Umbilical cord (tissue), 2 donors: ENCODE results near the gene RPL3. TPM values are rescaled to one million over a fixed set of nuclear protein-coding genes. Genes with fewer than 3 reads are reported as not detected.

Experiments used
- DNase-seq: peaks from one replicate; pipeline ENCODE4 v3.0.0-alpha.2; 2015; ENCODE audit warnings: low spot score
- total RNA-seq: library from RNA; depleted of rRNA; stranded (reverse); fragments of >200 nt; gene quantifications from one replicate; pipeline ENCODE4 v1.2.3, GENCODE V29; 2014; ENCODE audit warnings: low replicate concordance; ENCODE audit not compliant: insufficient read depth

RPL3 gene
- total RNA-seq, 1 donor from 2014 or later, result 2,339 TPM

DNA sequence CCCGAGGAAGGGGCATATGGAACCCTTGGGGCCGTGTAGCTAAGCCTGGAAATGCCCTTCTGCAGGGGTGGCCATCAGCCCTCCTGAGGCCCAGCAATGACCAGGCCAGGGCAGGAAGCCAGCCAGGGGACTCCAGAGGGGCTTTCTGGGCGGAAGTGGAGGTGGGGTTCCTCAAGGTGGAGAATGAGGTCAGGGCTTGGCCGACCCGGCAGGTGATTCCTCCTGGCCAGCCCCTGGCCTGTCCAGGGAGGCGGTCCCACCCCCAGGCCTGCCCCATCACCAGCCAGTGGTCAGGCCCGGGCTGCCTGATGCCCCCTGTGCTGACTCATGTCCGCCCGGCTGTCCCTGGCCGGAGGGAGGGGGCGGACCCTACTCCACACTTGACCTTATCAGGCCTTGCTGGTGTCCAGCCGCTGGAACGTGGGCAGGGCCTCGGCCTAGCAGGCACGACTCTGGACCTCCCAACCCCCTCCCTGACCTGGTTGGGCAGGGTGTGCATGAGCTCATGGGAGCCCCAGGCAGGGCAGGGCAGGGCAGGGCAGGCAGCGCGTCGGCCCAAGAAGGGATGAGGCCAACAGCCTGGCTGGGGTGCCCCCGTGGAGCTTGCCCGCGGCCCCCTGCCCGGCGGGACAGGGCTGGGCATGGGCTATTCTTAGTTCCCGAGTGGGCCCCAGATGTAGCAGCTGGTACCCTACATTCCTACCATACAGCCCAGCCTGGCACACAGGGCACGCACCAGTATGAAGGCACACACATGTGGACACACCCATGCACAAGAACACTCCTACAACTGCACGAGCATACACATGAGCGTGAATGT lies 35.9 kb downstream of the RPL3 start:
- peak; percentile 50 for DNase-seq

DNA sequence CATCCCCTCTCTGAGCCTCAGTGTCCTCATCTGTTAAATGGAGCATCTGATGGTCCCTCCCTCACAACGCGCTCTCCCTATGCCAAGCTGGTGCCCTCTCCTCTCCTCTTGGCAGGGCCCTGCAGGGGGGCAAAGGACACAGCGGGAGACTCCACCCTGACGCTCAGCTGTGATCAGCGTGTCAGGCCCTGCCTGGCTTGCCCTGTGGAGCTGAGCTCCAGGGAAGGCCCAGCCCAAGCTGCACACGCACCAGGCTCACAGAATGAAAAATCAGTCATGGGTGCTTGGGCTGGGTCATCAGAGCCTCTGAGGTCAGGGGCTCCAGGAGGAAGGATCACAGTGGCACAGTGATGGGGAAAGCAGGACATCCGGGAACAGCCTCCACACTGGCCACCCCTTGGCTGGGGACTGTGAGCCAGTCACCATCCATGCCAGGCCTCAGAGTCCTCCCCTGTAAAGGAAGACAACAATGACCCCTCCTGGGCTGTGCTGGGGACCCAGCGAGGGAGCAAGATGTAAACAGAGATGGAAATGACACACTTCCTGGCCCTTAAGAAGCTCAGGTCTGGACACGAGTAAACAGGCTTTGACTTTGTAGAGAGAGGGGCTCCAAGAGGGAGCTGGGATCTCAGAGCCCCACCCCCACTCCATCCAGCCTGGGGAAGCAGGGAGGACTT lies 36.6 kb downstream of the RPL3 start:
- DNase-seq, result no peak

DNA sequence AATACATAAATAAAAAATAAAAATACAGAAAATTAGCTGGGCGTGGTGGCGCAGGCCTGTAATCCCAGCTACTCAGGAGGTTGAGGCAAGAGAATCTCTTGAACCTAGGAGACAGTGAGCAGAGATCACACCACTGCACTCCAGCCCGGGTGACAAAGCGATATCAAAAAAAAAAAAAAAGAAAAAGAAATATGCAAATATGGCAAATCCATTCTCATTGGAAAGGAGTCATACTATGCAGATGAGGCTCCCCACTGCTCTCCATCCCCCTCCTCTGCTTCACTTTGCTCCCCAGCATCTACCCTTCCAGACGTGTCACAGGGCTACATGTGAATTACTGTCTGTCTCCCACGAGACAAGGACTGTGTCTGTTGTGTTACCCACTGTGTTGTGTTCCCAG lies 38.3 kb downstream of the RPL3 start:
- DNase-seq, result no peak

DNA sequence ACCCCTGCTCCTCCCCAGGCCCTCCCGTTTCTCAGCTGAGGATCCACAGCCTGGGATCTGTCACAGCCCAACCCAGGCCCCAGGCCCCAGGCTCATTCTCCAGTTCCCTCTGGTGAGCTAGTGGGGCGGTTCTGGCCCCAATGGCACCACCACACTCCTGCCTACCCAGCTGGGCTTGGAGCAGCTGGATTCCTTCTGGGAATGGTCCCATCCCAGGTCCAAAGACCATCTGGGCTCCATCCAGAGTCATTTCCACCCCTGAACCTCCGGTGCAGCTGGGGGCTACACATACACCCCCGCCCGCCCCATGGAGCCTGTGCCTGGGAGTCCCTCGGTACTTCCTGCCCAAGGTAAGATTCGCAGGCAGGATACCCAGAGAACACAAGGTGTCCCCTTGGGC lies 39.2 kb downstream of the RPL3 start:
- DNase-seq, result no peak

GRCh38 chr22:39279170-39279850 lies 40.1 kb downstream of the RPL3 start:
- DNase-seq, result no peak

- no peak for DNase-seq
These were observed 41.4 kb downstream of the RPL3 start for GRCh38 chr22:39278040-39278439.

DNA sequence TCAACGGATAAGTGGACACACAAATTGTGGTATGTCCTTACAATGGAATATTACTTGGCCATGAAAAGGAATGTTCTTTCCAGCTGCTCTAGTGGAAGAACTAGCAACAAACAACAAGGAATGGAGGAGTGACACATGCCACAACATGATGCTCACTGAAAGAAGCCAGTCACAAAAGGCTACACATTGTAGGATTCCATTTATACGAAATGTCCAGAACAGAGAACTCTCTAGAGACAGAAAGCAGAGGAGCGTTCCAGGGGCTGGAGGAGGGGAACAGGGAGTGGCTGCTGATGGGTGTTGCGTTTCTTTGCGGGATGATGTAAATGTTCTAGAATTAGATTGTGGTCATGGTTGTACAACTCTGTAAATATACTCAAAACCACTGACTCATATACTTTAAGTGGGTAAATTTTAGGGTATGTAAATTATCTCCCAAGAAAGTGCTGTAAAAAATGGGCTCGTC lies 42.2 kb downstream of the RPL3 start:
- DNase-seq, result no peak

- DNase-seq, result no peak
These were observed 42.8 kb downstream of the RPL3 start for GRCh38 chr22:39276440-39277141.

- no peak for DNase-seq
These were observed 43.5 kb downstream of the RPL3 start for GRCh38 chr22:39275814-39276439.

- DNase-seq, result no peak
These were observed 45.2 kb downstream of the RPL3 start for GRCh38 chr22:39273950-39274887.

- no peak for DNase-seq
These were observed 48.6 kb downstream of the RPL3 start for GRCh38 chr22:39270792-39271191.

DNA sequence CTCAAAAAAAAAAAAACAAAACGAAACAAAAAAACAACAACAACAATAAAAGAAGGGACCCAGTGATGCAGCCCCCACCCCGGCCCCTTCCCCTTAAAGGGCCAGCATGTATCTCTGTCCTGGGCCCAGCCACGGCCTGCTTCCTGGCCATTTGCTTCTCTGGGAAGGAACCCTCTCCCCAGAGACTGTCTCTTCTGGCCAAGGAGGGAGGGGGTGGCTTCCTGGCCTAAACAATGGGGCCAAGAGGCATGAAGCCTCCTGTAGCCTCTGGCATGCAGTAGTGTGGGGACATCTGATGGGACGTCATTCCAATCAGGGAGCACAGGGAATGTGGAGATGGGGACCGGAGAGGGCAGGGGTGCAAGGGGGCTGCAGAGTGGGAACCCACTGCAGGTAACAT lies 49.1 kb downstream of the RPL3 start:
- no peak for DNase-seq

DNA sequence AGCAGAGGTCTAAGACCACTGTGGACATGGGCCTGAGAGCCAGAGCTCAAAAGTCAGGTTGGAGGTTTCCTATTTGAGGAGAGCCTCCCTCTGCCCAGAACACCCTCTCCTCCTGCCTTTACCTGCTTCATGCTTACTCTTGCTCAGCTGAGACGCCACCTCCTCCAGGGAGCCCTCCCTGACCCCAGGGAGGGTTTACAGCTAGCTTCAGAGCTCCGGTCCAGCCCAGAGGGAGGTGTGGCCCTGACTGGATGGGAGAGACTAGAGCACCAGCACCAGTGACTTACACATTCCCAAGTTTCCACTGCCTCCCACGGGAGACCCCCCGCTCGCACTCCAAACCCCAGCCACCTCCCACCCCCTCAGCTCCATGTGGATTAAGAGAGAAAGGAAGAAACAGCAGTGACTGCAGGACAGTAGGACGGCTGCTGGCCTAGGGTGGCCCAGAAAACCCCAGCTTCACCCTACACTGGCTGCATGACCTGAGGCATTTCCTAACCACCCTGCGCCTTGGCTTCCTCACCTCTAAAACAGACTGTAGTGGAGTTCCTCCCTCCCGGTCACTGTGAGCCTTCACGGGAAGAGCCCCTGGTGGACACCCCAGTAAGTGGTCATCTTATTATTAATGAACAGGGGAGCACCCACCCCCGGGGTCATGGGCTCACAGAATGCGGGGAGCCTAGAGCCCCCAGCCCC lies 50.2 kb downstream of the RPL3 start:
- no peak for DNase-seq

- DNase-seq, result no peak
These were observed 50.8 kb downstream of the RPL3 start for GRCh38 chr22:39268645-39269044.

DNA sequence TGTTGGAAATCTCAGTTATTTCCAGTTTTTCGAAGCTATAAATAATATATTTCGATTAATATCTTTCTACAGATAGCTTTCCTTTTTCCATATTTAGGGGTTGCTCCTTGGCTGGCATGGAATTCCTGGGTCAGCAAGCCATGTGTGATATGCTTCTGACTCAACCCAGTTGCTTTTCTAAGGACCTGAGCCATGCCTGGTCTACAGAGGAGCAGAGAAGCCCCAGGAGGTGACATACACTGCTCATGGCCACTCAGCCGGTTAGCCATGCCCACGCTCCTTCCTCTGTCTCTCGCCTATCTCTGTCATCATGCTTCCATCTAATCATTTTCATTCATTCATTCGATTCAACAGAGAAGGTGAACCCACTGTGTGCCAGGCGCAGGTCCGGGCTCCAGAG lies 51.4 kb downstream of the RPL3 start:
- DNase-seq, result no peak

- peak; percentile 63 for DNase-seq
These were observed 52.9 kb downstream of the RPL3 start for GRCh38 chr22:39266398-39267030.

DNA sequence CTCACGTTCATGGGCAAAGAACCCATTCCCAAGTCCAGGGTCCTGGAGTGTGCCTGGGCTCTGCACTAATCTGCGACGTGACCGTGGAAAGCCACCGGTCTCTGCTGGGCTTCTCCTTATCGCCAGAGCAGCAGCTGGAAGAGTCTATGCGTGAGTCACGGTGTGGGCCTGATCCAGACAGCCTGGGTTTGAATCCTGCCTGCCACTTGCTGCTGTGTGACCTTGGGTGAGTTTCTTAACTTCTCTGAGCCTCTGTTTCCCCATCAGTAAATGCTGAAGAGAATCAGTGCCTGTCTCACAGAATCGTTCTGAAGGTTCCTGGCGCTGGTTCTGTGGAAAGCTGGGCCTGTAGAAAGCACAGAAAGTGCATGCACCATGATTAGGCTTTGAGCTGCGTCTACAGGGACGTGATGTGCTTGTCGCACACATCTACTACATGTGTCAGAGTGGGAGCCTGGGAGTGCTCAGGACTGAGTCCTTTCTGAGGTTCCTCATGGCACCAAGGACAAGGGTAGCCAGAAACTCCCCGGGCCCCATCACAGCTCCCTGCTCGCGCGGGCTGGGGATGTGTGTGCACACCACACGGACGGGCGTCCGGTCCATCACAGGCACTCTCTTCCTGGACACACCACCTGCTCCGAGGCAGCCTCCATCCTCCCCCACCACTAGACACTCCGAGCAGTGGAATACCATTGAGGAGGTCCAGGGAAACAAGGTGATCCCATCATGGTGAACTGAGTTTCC lies 54.1 kb downstream of the RPL3 start:
- DNase-seq, result no peak

- peak; percentile 34 for DNase-seq
These were observed 54.9 kb downstream of the RPL3 start for GRCh38 chr22:39264349-39265038.
